H1 (cell line): ENCODE data around the gene SLC7A9. TPM values are rescaled to one million over a fixed set of nuclear protein-coding genes. Genes with fewer than 3 reads are reported as not detected.
"Not testable (repeated sequence)": the region's sequence is repeated elsewhere in the genome, so short reads cannot be mapped to it uniquely, and the experiment has no call there.

Experiments used
- CTCF ChIA-PET: fragments of 300-600 bp; sonication (Branson Sonifier 250); formaldehyde crosslinking; loops from one replicate; lab custom pipeline; 2021; ENCODE audit not compliant: partially characterized antibody; lab: Charles Lee
- POLR2A ChIA-PET: fragments of 300-600 bp; sonication (Branson Sonifier 250); formaldehyde crosslinking; loops from one replicate; lab custom pipeline; 2021; ENCODE audit warnings: inconsistent platforms; ENCODE audit not compliant: partially characterized antibody; lab: Charles Lee
- DNase-seq, 2 experiments: peaks; one replicate each; pipeline versions ENCODE4 v3.0.0 to v3.0.0-alpha.2; 2010 to 2022; ENCODE audit warnings: low spot score in 2 of 2, low read depth in 1 of 2, mixed read lengths in 1 of 2
- FAIRE-seq: peaks from 2 replicates; lab custom pipeline; 2011; peaks lifted over from hg19 to GRCh38; lab: Jason Lieb, UNC
- H2AFZ ChIP-seq: 2 replicates; pipeline ENCODE4 v1.8.1; 2012; ENCODE audit warnings: low read length, inconsistent platforms
- H2AK5ac ChIP-seq: 2 replicates; pipeline ENCODE4 v1.6.1; 2013; ENCODE audit warnings: low read depth, low read length
- H2BK120ac ChIP-seq: replicated peaks from 2 replicates; pipeline ENCODE3; 2013; ENCODE audit warnings: low read depth, low read length, inconsistent platforms
- H2BK12ac ChIP-seq: 2 replicates; pipeline ENCODE4 v1.6.1; 2013; ENCODE audit warnings: low read depth, low read length
- H2BK15ac ChIP-seq: 2 replicates; pipeline ENCODE4 v1.6.1; 2013; ENCODE audit warnings: low read length
- H2BK20ac ChIP-seq: 2 replicates; pipeline ENCODE4 v1.6.1; 2013; ENCODE audit warnings: low read length
- H2BK5ac ChIP-seq: 2 replicates; pipeline ENCODE4 v1.6.1; 2013; ENCODE audit warnings: low read depth, low read length
- H3K14ac ChIP-seq: 2 replicates; pipeline ENCODE4 v1.6.1; 2013; ENCODE audit warnings: inconsistent platforms; ENCODE audit not compliant: insufficient read length
- H3K18ac ChIP-seq: 2 replicates; pipeline ENCODE4 v1.6.1; 2013; ENCODE audit warnings: low read length; ENCODE audit errors: extremely low read depth
- H3K23ac ChIP-seq: 2 replicates; pipeline ENCODE4 v1.6.1; 2013; ENCODE audit warnings: inconsistent platforms; ENCODE audit not compliant: insufficient read length
- H3K23me2 ChIP-seq: 2 replicates; pipeline ENCODE4 v1.6.1; 2013; ENCODE audit warnings: low read depth, low read length
- H3K27ac ChIP-seq: 2 replicates; pipeline ENCODE4 v1.6.1; 2011; ENCODE audit warnings: low read depth, low read length, inconsistent platforms
- H3K27me3 ChIP-seq, 4 experiments: replicated peaks in 1 of 4; 1 replicate in 1 of 4; 2 replicates in 3 of 4; pipeline versions ENCODE4 v1.6.1 to v1.8.1; 2011 to 2013; ENCODE audit warnings: low read length in 3 of 4, mild to moderate bottlenecking in 3 of 4, inconsistent platforms in 2 of 4, mixed read lengths in 2 of 4, moderate library complexity in 1 of 4; ENCODE audit not compliant: control insufficient read depth in 3 of 4, insufficient read depth in 3 of 4; ENCODE audit errors: extremely low read depth in 1 of 4
- H3K36me3 ChIP-seq, 4 experiments: 2 replicates each; pipeline versions ENCODE4 v1.6.1 to v1.8.1; 2011 to 2013; ENCODE audit warnings: mild to moderate bottlenecking in 4 of 4, low read length in 3 of 4, moderate library complexity in 2 of 4, control low read depth in 1 of 4, inconsistent platforms in 1 of 4; ENCODE audit not compliant: insufficient read depth in 4 of 4, control insufficient read depth in 2 of 4
- H3K4ac ChIP-seq: replicated peaks from 2 replicates; pipeline ENCODE3; 2013; ENCODE audit warnings: low read length, low read depth, mixed read lengths, inconsistent platforms; ENCODE audit not compliant: insufficient read length
- H3K4me1 ChIP-seq, 4 experiments: replicated peaks in 1 of 4; 1 replicate in 1 of 4; 2 replicates in 3 of 4; pipeline versions ENCODE4 v1.6.1 to v1.8.1; 2011 to 2013; ENCODE audit warnings: low read length in 3 of 4, inconsistent platforms in 2 of 4, mixed read lengths in 1 of 4; ENCODE audit not compliant: insufficient read depth in 4 of 4, control insufficient read depth in 3 of 4
- H3K4me2 ChIP-seq, 2 experiments: 2 replicates each; pipeline versions ENCODE4 v1.6.1 to v1.8.1; 2011 to 2013; ENCODE audit warnings: low read depth in 2 of 2, low read length in 2 of 2, control low read depth in 1 of 2, inconsistent platforms in 1 of 2, mild to moderate bottlenecking in 1 of 2; ENCODE audit not compliant: insufficient read depth in 1 of 2
- H3K4me3 ChIP-seq, 4 experiments: fragments of 200-600, 300-600 bp in 1 of 4; sonication (generic), shearing (Covaris generic), sonication (Bioruptor Twin) in 1 of 4; 2 replicates each; pipeline versions ENCODE4 v1.5.1 to v1.8.1; 2011 to 2016; ENCODE audit warnings: low read length in 4 of 4, low read depth in 3 of 4, control low read depth in 2 of 4, inconsistent platforms in 2 of 4, mild to moderate bottlenecking in 2 of 4, mixed read lengths in 1 of 4, moderate library complexity in 1 of 4; ENCODE audit not compliant: insufficient read depth in 2 of 4; ENCODE audit errors: extremely low read depth in 1 of 4
- H3K56ac ChIP-seq: replicated peaks from 2 replicates; pipeline ENCODE3; 2013; ENCODE audit warnings: low read depth, mild to moderate bottlenecking, mixed read lengths, low read length, inconsistent platforms; ENCODE audit not compliant: insufficient read length
- H3K79me1 ChIP-seq: 2 replicates; pipeline ENCODE4 v1.6.1; 2013; ENCODE audit warnings: low read depth, low read length, control low read depth
- H3K79me2 ChIP-seq, 2 experiments: 2 replicates each; pipeline versions ENCODE4 v1.6.1 to v1.8.1; 2012 to 2013; ENCODE audit warnings: low read length in 2 of 2, mild to moderate bottlenecking in 2 of 2, inconsistent platforms in 1 of 2; ENCODE audit not compliant: insufficient read depth in 2 of 2, control insufficient read depth in 1 of 2
- H3K9ac ChIP-seq, 4 experiments: replicated peaks in 1 of 4; 1 replicate in 1 of 4; 2 replicates in 3 of 4; pipeline versions ENCODE4 v1.6.1 to v1.8.1; 2011 to 2013; ENCODE audit warnings: low read depth in 3 of 4, low read length in 3 of 4, control low read depth in 2 of 4, mild to moderate bottlenecking in 2 of 4, moderate library complexity in 2 of 4, inconsistent platforms in 1 of 4; ENCODE audit errors: extremely low read depth in 1 of 4
- H3K9me3 ChIP-seq, 2 experiments: 2 replicates each; pipeline versions ENCODE4 v1.6.1 to v1.8.1; 2012 to 2013; ENCODE audit warnings: mild to moderate bottlenecking in 2 of 2, moderate library complexity in 2 of 2, control low read depth in 1 of 2, inconsistent platforms in 1 of 2, low read depth in 1 of 2, low read length in 1 of 2, mixed read lengths in 1 of 2; ENCODE audit not compliant: insufficient read depth in 2 of 2
- H4K20me1 ChIP-seq, 2 experiments: replicated peaks in 1 of 2; 2 replicates each; pipeline versions ENCODE3 to v1.8.1; 2011 to 2013; ENCODE audit warnings: inconsistent platforms in 2 of 2, low read length in 2 of 2, mild to moderate bottlenecking in 1 of 2; ENCODE audit not compliant: insufficient read depth in 2 of 2, control insufficient read depth in 1 of 2
- H4K5ac ChIP-seq: 2 replicates; pipeline ENCODE4 v1.6.1; 2013; ENCODE audit warnings: low read length, low read depth, mixed read lengths, inconsistent platforms; ENCODE audit not compliant: insufficient read length
- H4K8ac ChIP-seq: 2 replicates; pipeline ENCODE4 v1.8.0; 2013; ENCODE audit warnings: mild to moderate bottlenecking, moderate library complexity, low read length, inconsistent platforms; ENCODE audit not compliant: insufficient read depth; ENCODE audit errors: extremely low read depth
- H4K91ac ChIP-seq: replicated peaks from 2 replicates; pipeline ENCODE3; 2013; ENCODE audit warnings: low read length, mixed read lengths, inconsistent platforms; ENCODE audit not compliant: insufficient read length
- POLR2A ChIP-seq, 2 experiments: IDR thresholded peaks; 1 replicate in 1 of 2; 2 replicates in 1 of 2; pipeline ENCODE4 v1.6.1; 2011; ENCODE audit warnings: low read depth in 2 of 2, low read length in 2 of 2, mild to moderate bottlenecking in 2 of 2; ENCODE audit errors: control extremely low read depth in 1 of 2
- RAD21 ChIP-seq, 2 experiments: IDR thresholded peaks in 1 of 2; conservative IDR thresholded peaks in 1 of 2; 2 replicates each; pipeline ENCODE4 v1.6.1; 2011; ENCODE audit warnings: low read depth in 2 of 2, low read length in 2 of 2, improper control_type of control experiment in 1 of 2, inconsistent platforms in 1 of 2, mild to moderate bottlenecking in 1 of 2, moderate library complexity in 1 of 2
- WGBS, 2 experiments: shearing (Covaris generic) in 1 of 2; methylation state at CpG; one replicate each; pipeline versions ENCODE4 v1.1.6 to v1.1.7; 2013 to 2015; ENCODE audit warnings: low lambda C conversion rate in 2 of 2, mixed read lengths in 2 of 2, inconsistent platforms in 1 of 2, low coverage in 1 of 2, missing lambda C conversion rate in 1 of 2; ENCODE audit not compliant: insufficient replicate concordance in 2 of 2, insufficient coverage in 1 of 2, insufficient read length in 1 of 2; ENCODE audit errors: extremely low coverage in 1 of 2, missing lambda C conversion rate in 1 of 2; 5-methylcytosine and 5-hydroxymethylcytosine counted together
- polyA plus RNA-seq, 7 experiments: library from polyadenylated mRNA; depleted of rRNA in 3 of 7; stranded (reverse) in 5 of 7; unstranded in 2 of 7; fragments of >200 nt in 5 of 7; fragments of 200-250 nt in 2 of 7; gene quantifications; 1 replicate in 5 of 7; 2 replicates in 1 of 7; 4 replicates in 1 of 7; pipeline versions ENCODE4 v1.2.1 to v1.2.3, GENCODE V29; 2011 to 2013; ENCODE audit warnings: missing spikeins in 2 of 7, mixed read lengths in 2 of 7
- total RNA-seq: library from RNA; stranded (reverse); fragmentation: NEBNext Ultra II Directional; extraction: Animal tissue kit (Norgen Biotek cat#: 25700); gene quantifications from 2 replicates; pipeline ENCODE4 v1.2.1, GENCODE V29; 2021
- TF ChIP-seq, protein P1 (sequence below), 3 experiments: IDR thresholded peaks; 1 replicate in 2 of 3; 2 replicates in 1 of 3; pipeline versions ENCODE4 v1.5.1 to v1.6.1; 2011; ENCODE audit warnings: low read length in 3 of 3, mild to moderate bottlenecking in 3 of 3, inconsistent platforms in 2 of 3, low read depth in 1 of 3, moderate library complexity in 1 of 3; ENCODE audit not compliant: insufficient read depth in 1 of 3; ENCODE audit errors: control extremely low read depth in 1 of 3

Gene SLC7A9
- total and polyA plus RNA-seq, 2 of the 8 experiments (the other 6 are each of a cell fraction or from before 2014, with no cell fraction given) = 0.15 TPM; not detected in 1

DNA sequence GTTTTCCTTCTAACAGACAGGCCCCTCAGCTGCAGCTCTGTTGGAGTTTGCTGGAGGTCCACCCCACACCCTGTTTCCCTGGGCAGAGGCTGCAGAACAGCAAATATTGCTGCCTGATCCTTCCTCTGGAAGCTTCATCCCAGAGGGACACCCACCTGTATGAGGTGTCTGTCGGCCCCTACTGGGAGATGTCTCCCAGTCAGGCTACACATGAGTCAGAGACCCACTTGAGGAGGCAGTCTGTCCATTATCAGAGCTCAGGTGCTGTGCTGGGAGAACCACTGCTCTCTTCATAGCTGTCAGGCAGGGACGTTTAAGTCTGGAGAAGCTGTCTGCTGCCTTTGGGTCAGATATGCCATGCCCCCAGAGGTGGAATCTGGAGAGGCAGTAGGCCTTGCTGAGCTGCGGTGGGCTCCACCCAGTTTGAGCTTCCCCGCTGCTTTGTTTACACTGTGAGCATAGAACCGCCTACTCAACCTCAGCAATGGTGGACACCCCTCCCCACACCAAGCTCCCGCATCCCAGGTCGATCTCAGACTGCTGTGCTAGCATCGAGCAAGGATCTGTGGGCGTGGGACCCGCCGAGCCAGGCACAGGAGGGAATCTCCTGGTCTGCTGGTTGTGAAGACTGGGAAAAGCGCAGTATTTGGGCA lies 82.3 kb downstream of the SLC7A9 start:
- H3K4me3 ChIP-seq, H3K4ac ChIP-seq, H3K36me3 ChIP-seq, H3K9ac ChIP-seq, H3K27ac ChIP-seq, H3K23me2 ChIP-seq, H2BK20ac ChIP-seq, H2AK5ac ChIP-seq, H2BK15ac ChIP-seq, H3K23ac ChIP-seq, H3K4me1 ChIP-seq, H3K79me1 ChIP-seq, H3K56ac ChIP-seq, H4K91ac ChIP-seq, FAIRE-seq, H3K79me2 ChIP-seq, H3K9me3 ChIP-seq, H4K5ac ChIP-seq, H4K20me1 ChIP-seq, H2BK120ac ChIP-seq, H3K14ac ChIP-seq, H3K27me3 ChIP-seq: not testable (repeated sequence)
- TF ChIP-seq, protein P1, sequence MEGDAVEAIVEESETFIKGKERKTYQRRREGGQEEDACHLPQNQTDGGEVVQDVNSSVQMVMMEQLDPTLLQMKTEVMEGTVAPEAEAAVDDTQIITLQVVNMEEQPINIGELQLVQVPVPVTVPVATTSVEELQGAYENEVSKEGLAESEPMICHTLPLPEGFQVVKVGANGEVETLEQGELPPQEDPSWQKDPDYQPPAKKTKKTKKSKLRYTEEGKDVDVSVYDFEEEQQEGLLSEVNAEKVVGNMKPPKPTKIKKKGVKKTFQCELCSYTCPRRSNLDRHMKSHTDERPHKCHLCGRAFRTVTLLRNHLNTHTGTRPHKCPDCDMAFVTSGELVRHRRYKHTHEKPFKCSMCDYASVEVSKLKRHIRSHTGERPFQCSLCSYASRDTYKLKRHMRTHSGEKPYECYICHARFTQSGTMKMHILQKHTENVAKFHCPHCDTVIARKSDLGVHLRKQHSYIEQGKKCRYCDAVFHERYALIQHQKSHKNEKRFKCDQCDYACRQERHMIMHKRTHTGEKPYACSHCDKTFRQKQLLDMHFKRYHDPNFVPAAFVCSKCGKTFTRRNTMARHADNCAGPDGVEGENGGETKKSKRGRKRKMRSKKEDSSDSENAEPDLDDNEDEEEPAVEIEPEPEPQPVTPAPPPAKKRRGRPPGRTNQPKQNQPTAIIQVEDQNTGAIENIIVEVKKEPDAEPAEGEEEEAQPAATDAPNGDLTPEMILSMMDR (IDR thresholded peaks at IDR 0.05; ENCODE audit: control extremely low read depth in 1 of 3, insufficient read depth in 1 of 3, low read depth in 1 of 3, low read length in 3 of 3) = peak in 1 of 3 experiments; percentile 17; a peak in 1 of 4 replicates
- peak in 1 of 2 experiments; percentile 18; a peak in 1 of 4 replicates for TF ChIP-seq RAD21 (IDR thresholded peaks at IDR 0.05 in 1 of 2, conservative IDR thresholded peaks at IDR 0.05 in 1 of 2; ENCODE audit: low read depth in 2 of 2, low read length in 2 of 2)
- peak in 1 of 2 experiments; percentile 23; a peak in 1 of 3 replicates for TF ChIP-seq POLR2A (IDR thresholded peaks at IDR 0.05; ENCODE audit: control extremely low read depth in 1 of 2, low read depth in 2 of 2, low read length in 2 of 2)
- Histone ChIP-seq H4K8ac (peak overlapping the region; percentile 94; the same call in 1 of the 2 replicates), H2BK5ac (peak overlapping the region; percentile 63; the same call in 1 of the 2 replicates), H2AFZ (peak overlapping the region; percentile 83), H2BK12ac (peak overlapping the region; percentile 80; the same call in 1 of the 2 replicates), H3K4me2 (peak overlapping the region; percentile 25 to 37; a peak in 1 of 4 replicates), H3K18ac (peak overlapping the region; percentile 38)
- ChIA-PET POLR2A (interaction anchor here (0.6 to 1.0 kb wide), 2 partner anchors 39 to 205 kb away, joined by 3 to 4 read pairs; no protein-coding TSS in a partner anchor), CTCF (interaction anchor here (0.9 to 1.9 kb wide), 7 partner anchors 9 to 69 kb away, joined by 3 to 12 read pairs (median 4); no protein-coding TSS in a partner anchor)
- 78% methylated on average over 12 of the region's 12 CpGs; no CpG with 5 or more reads in 1 of the 2 experiments for WGBS, 2 experiments
- DNase-seq = peak; percentile 19 to 60
